Right lobe of liver (tissue), 4 donors: Measurements from ENCODE around the gene WIPF2.

ENCODE experiments used
- CTCF ChIP-seq, 4 donors: fragments of 200-600 bp in 3 of 4; fragments of 450-650 bp in 1 of 4; IDR thresholded peaks; one replicate each; pipeline versions ENCODE4 v1.5.1 to v1.8.0; 2016 to 2022; ENCODE audit warnings: antibody characterized with exemption in 4 of 4, mild to moderate bottlenecking in 2 of 4
- POLR2A ChIP-seq: fragments of 450-650 bp; IDR thresholded peaks from one replicate; pipeline ENCODE4 v1.6.1; 2017; ENCODE audit warnings: antibody characterized with exemption, mild to moderate bottlenecking
- donor health status: DM: no; HTN: no; CAD: no.
- donor health status: DM: no; HTN: no; CAD: no.
- donor health status: DM: no; HTN: yes; CAD: no.

GRCh38 chr17:40260528-40260927, 41.4 kb downstream of the WIPF2 start:
- TF ChIP-seq CTCF (IDR thresholded peaks at IDR 0.05): no peak
- TF ChIP-seq POLR2A: no peak
